B cell (primary cell): ENCODE data around the gene FLNB.

Experiments
- EZH2 ChIP-seq: IDR thresholded peaks from 2 replicates; pipeline ENCODE4 v1.6.1; 2012; ENCODE audit warnings: borderline replicate concordance, low read depth, mild to moderate bottlenecking, moderate library complexity, low read length; ENCODE audit not compliant: insufficient read depth, poor library complexity, severe bottlenecking
- TF ChIP-seq, protein P1 (sequence below): fragments of 200-600 bp; IDR thresholded peaks from one replicate; pipeline ENCODE4 v1.8.0; 2022; ENCODE audit warnings: antibody characterized with exemption, mild to moderate bottlenecking

DNA sequence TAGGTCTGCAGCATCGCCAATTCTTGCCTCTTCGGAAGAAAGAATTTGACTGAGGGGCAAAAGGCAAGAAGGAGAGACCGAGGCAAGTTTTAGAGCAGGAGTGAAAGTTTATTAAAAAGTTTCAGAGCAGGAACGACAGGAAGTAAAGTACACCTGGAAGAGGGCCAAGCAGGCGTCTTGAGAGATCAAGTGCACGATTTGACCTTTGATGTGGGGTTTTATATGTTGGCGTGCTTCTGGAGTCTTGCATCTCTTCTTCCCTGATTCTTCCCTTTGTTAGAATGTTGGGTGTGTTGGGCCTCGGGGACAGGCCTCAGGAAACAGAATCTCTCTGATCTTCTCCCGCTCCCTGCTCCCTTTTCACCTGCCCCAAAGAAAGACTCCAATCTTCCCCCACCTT, 40.6 kb upstream of the FLNB start:
- TF ChIP-seq, protein P1, sequence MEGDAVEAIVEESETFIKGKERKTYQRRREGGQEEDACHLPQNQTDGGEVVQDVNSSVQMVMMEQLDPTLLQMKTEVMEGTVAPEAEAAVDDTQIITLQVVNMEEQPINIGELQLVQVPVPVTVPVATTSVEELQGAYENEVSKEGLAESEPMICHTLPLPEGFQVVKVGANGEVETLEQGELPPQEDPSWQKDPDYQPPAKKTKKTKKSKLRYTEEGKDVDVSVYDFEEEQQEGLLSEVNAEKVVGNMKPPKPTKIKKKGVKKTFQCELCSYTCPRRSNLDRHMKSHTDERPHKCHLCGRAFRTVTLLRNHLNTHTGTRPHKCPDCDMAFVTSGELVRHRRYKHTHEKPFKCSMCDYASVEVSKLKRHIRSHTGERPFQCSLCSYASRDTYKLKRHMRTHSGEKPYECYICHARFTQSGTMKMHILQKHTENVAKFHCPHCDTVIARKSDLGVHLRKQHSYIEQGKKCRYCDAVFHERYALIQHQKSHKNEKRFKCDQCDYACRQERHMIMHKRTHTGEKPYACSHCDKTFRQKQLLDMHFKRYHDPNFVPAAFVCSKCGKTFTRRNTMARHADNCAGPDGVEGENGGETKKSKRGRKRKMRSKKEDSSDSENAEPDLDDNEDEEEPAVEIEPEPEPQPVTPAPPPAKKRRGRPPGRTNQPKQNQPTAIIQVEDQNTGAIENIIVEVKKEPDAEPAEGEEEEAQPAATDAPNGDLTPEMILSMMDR: no peak
- TF ChIP-seq EZH2: no peak
